HG02852 (cell line): Measurements from ENCODE around the gene AGAP1.

Experiments
- ATAC-seq: cut with Tn5 transposase; IDR thresholded peaks from one replicate; pipeline ENCODE4 v1.9.1; 2021; ENCODE audit warnings: mild to moderate bottlenecking, moderate library complexity; ENCODE audit not compliant: unreplicated experiment

The AGAP1 gene

DNA sequence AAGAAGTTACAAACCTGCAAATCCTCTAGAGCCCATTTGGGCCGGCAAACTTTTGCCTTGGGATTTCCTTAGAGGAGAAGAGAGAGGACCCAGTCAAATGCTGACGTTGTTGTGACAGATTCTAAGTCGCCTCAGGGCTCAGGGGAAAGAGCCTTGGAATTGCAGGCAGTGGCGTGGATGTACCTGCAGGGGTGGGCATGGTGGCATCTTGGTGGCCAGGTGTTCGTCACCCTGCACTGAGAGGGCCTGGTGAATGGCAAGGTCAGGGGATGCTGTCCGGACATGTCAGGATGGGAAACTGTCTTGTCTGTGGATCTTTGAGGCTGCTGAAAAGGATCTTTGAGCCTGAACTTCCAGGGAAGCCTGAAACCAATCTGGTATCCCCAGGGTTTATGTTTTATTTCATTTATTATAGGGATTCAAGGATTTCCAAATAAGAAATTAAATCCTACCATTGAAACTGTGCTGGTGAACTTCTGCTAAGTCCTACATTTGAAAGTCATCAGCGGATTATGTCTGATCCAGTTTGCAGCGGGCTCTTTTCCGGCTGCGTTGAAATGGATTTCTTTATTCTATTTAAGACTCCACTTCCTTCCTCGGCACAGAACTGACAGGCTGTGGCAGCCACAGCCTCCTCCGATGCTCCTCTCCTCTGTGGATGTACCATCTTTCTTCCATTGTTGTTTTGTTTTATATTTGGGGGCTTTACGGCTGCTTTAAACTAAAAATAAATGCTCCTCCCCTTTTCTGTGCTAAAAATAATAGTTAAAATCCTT, 207.6 kb downstream of the AGAP1 start:
- no peak for ATAC-seq

DNA sequence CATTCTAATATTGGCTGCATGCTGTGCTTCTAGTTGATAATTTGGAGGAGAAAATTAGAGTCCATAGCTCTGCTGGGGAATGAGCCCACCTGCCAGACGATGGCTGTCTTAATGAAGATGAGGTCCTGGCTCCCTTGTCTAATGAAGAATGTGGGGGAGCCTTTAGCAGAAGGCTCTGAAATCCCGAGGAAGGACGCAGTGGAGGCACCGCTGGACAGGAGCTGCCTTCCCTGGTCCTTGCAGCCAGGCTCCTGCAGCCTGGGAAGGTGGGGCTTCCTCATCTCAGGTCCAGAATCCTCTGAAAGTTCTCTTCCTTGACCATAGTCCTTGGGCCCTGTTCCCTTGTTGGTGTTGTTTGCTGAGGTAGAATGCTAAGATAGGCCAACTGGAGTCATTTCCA, 208.3 kb downstream of the AGAP1 start:
- ATAC-seq = no peak

DNA sequence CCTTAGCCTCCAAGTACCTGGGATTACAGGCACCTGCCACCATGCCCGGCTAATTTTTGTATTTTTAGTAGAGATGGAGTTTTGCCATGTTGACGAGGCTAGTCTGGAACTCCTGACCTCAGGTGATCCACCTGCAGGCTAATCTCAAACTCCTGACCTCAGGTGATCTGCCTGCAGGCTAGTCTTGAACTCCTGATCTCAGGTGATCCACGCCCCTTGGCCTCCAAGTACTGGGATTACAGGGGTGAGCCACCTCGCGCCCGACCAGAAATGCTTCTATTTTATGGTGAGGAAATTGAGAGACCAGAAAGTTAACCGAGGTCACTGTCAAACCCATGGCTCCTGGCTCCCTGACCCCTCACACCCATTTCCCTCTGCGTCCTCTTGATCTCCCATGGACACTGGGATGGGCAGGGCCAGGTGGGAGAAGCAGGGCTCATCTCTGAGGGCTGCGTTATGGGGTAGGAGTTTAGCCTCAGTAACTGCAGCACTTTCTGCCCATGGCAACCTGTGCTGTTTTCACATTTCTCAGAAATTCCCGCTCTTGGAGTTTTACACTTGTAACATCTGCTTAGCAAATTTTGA, 210.0 kb downstream of the AGAP1 start:
- no peak for ATAC-seq

DNA sequence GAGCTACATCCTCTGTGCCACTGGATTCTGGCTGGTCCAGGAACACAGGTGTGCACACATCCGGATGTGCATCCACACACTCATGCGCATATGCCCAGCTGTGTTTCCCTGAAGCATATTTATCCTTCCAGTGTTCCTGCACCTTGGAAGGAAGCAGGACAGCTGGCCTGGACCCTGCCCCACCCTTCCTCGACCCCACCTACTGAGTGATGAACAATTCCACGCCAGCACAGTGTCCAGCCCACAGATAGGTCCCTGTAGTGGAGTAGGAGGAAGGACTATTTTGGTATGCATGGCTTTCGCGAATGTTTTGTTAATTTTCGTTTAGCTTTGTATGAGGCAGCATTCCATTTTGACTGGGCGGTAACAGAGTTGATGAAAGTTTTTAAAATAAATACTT, 211.5 kb downstream of the AGAP1 start:
- ATAC-seq = no peak

DNA sequence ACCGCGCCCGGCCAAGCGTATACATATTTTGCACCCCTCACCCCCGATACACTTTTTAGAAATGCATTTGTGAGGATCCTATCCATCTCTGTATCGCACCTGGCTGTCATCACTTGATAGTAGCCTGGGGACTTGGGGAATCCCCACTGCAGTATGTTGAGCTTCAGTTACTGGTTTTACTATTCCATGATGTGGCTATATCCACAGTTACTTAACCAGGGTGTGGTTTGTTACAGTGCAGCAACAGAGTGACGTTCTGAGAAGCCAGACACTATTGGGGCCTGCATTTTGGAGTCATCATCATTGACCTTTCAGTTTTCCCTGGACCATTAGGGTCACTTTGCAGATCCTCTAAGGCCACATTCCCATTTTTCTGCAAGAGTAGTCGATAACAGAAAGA, 212.7 kb downstream of the AGAP1 start:
- ATAC-seq = no peak

DNA sequence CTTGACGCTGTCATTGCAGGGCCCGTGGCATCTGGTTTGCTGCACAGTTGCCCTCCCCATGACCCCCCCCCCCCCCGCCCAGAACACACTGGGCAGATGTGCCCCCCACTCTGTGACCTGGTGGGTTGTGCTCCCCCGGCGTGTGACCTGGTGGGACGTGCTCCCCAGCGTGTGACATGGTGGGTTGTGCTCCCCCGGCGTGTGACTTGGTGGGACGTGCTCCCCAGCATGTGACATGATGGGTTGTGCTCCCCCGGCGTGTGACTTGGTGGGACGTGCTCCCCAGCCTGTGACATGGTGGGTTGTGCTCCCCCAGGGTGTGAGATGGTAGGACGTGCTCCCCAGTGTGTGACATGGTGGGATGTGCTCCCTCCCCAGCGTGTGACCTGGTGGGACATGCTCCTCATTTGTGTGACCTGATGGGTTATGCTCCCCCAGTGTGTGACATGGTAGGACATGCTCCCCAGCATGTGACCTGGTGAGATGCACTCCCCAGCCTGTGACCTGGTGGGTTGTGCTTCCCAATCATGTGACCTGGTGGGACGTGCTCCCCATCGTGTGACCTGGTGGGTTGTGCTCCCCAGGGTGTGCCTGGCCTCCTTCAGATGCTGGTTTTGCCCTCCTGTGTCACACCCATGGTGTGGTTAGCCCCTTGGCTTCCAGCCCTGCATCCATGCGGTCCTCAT, 213.7 kb downstream of the AGAP1 start:
- no peak for ATAC-seq

DNA sequence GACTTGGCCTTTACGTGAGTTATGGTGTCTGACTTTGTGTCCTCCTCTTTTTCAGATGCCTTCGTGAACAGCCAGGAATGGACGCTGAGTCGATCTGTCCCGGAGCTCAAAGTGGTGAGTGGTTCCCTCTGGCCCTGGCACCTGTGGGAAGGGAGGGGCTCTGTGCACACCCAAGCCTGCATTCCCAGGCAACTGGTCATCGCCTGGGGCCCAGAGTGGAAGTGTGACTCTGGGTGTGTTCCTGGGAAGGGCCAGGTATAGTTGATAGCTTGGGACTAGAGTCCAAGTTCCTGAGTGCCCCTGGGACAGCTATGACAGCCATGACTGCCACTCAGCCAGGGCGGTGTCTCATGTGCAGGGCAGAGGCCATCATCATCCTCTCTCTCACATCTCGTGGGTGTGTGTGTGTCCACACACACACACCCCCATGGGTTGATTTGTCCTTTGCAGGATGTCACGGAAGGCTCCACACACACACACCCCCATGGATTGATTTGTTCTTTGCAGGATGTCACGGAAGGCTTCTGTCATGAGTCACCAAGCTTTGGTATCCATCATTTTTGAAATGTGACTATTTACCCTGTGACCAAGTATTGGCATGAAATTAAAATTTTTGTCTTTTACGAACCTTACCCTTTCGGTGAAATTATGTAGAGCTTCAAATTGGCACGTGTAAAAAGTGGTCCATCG, 215.4 kb downstream of the AGAP1 start:
- no peak for ATAC-seq

DNA sequence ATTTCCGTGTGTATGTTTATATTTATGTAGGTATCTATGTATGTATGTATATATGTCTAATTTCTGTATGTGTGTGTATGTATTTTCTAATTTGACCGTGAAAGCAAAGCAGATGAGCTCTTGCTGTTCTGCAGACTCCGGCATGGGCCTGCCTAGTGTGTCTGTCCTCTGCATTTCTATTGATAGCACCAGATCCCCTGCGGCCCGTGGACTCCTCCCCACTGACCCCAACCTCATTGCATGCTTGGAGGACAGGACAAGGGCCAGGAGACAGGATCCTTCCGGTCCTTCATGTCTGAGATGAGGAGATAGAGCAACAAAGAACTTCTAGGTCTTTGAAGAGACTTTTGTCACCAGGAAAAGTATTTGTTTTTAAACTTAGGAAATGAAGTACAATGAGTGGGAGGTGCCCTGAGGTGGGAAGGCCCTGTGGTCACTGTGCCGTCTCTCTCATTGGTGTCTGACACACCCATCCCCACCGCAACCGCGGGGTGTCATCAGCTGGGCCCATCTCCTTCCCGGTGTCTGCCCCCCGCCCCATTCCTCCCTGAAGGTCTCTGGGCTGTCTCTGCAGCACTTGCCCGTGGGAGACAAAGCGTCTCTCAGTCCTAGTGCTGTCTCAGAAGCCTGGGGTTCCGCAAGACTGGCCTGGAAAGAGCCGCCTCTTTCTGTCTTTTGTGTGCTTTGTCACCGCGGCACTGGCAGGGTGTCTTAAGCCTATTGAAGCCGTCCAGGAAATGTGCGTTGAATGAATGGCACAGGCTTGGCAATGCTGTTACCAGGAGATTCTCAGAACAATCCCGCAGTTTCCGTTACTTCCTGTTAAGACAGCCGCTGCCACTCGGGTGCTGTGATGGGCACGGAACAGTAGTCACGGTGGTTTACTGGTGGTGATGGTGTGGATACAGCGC, 216.4 kb downstream of the AGAP1 start:
- no peak for ATAC-seq

DNA sequence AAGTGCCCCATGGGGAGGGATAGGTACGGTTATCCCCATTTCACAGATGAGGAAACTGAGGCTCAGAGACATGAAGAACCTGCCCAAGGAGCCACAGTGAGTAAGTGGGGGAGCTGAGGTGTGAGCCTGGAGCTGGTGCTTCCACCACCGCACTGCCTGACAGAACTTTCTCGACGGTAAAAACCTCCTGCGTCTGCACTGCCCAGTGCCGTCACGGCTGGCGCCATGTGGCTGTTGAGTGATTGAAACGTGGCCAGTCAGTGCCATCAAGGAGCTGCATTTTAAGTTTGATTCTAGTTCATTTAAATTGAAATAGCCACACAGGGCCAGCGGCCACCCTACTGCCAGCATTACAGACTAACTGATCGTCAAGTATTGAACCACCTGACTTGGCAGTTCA, 217.1 kb downstream of the AGAP1 start:
- no peak for ATAC-seq

DNA sequence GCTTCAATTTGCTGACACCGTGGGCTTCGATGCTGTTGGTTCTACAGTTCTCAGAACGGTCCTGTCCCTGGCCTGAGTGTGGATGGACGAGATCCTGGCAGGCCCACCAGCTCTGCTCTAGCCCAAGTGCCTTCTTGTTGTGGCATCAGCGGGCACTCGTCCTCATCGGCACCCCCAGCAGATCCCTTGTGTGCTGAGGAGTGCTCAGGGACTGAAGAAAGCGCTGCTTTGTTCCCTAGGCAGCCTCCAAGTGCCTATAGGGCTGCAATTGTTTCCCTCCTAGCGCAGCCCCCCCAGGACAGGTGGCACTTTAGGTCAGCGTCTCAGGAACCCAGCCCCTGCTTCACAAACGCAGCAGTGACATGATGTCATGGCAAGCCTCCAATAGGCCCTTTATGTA, 217.7 kb downstream of the AGAP1 start:
- ATAC-seq = no peak

DNA sequence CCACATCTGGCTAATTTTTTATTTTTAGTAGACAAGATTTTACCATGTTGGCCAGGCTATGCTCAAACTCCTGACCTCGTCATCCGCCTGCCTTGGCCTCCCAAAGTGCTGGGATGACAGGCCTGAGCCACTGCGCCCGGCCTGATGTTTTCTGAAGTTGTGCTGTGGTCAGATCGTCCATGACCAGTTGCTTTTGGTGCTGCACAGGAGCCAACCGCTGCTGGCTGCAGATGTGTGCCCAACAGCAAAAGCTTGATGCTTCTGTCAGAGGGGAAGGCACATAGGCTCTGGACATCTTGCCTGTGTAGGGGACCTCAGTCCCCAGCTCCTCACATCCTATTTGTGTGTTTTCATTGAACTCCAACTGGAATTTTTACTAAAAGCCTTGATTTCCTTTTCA, 218.3 kb downstream of the AGAP1 start:
- ATAC-seq = no peak

DNA sequence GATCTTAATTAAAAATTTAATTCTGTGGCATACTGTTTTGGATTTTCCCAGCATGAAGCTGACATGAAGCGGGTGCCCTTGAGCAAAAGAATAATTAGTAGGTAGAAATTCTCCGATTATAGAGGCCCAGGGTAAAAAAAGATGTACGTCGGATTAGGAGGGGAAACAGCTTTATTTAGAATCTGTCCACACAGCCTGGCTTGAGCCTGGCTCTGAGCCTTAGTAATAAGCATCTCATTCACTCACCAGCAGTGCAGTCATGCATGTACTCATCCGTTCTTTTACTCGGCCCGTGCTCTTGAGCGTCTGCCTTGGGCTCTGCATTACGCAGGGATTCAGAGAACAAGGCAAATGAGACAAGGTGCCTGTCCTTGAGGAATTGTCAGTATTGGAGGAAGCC, 219.3 kb downstream of the AGAP1 start:
- ATAC-seq = no peak

DNA sequence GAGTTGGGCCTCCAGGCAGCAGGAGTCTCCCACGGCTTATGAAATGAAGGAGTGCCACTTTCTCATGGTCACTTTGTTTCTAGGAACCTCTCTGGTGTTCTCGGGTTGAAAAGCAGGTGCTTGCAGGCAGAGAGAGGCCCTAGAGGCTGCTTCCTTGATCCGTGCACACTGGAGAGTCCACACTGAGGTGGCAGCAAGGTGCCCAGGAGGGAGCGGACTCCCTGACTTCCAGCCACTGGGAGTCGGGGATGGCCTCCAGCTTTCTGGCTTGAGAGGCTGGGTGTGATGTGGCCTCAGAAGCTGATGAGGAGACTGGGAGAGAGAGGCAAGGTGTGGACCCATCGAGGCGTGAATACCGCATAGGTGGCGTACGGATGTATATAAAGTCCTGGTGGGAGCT, 221.8 kb downstream of the AGAP1 start:
- ATAC-seq = no peak

DNA sequence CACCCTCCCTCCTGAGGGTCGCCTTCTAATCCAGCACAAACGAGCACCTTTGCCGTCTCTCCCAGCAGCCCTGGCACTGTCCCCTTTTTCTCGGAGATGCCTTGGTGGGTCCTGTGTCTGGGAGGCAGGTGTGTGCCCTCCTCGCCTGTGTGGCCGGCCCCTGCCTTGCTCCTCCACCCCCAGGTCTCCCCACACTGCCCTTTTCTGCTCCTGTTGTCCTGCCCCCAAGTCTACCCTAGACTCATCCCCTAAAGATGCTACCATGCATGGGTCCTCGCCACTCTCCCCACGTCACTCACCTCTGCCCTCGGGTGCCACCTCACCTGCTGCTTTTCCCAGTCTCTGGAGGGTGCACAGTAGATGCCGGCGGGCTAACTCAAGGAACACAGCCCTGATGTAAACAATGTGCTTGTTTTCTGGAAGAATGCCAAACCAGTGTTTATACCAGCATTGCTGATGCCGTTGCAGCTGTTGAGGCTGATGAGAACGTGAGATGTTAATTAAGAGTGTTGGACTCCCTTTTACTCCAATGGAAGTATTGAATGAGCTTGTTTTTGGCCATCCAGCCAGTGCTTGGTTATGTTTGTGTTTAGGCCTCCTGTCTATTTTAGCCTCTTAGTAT, 223.1 kb downstream of the AGAP1 start:
- ATAC-seq = no peak

DNA sequence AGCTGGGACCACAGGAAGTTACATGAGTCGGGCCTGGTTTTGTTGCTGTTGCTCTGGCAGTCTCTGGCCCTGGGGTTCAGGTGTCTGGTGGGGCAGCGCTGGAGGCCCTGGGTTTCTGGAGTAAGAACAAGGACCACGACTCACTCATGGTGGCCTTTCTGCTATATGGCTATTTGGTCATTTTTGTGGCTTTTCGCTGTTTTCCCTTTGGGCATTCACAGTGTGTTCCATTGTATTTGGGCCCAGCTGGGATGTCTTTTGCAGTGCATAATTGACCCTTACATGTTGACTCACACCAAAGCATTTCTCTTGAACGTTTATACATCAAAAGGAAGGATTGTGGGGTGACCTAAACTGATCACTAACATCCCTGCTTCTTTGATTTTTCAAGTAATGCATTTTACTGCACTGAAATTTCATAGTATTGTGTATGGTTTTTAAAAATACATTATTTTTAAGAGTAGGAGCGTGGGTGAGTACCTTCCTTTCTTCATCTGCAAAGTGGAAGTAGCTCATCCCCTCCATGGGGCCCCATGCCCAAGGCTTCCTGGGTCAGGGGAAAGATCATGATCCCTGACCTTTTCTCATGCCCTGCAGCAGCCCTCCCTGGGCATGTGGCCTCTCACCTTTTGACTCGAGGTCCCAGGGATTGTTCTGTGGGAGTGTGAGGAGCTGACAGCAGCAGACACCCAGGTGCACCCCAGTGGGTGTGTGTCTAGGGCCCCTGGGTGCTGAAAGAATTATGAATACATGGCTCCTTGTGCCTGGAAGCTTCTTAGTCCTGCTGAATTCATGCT, 225.5 kb downstream of the AGAP1 start:
- no peak for ATAC-seq

DNA sequence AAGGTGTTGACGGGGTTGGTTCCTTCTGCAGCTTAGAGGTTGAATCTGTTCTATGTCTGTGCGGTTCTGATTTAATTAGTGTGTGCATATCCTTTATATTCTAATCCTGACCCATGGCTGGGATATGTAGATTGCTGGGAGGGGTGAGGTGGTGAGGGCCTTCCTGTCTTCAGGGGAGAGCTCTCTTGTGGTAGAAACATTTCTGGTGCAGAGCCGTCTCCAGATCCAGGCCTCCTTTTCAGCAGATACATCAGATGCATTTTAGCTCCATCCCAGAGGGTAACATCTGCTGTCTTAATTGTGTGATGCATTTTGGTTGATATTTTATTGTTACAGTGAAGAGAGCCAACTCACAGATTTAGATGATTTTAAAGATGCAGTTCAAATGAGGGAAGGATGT, 227.8 kb downstream of the AGAP1 start:
- no peak for ATAC-seq

DNA sequence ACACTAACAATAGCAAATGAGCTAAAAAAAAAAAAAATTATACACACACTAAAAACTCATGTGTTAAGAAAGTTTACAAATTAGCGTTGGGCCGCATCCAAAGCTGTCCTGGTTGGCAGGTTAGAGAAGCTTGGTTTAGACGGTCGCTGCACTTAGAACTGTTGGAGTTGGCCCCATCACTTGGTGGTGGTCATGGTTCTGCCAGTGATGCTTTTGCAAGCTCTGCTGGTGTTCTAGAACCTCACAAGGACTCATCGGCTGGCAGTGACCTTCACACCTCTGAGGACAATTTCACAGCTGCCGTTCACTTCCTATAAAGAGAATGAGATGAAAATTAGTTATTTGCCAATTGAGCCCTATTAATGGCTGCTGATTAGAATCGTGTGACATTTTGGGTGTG, 229.0 kb downstream of the AGAP1 start:
- ATAC-seq = no peak

DNA sequence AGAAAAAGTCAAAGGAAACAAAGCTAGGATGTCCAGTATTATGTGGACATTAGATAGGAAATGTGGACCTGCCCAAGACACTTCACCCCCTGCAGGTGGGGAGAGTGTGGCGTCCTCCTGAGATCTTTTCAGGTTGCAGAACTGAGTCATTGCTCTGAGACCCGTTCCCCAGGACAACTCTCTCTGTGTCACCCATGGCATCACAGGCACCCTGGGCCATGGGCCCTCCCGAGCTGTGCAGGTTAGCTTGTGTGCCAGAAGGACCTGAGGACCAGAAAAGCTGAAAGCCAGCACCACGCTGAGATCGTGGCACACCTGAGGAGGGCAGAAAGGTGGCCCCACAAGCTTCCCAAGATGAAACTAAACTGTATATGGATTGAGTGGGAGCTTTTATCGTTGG, 229.5 kb downstream of the AGAP1 start:
- ATAC-seq = no peak

DNA sequence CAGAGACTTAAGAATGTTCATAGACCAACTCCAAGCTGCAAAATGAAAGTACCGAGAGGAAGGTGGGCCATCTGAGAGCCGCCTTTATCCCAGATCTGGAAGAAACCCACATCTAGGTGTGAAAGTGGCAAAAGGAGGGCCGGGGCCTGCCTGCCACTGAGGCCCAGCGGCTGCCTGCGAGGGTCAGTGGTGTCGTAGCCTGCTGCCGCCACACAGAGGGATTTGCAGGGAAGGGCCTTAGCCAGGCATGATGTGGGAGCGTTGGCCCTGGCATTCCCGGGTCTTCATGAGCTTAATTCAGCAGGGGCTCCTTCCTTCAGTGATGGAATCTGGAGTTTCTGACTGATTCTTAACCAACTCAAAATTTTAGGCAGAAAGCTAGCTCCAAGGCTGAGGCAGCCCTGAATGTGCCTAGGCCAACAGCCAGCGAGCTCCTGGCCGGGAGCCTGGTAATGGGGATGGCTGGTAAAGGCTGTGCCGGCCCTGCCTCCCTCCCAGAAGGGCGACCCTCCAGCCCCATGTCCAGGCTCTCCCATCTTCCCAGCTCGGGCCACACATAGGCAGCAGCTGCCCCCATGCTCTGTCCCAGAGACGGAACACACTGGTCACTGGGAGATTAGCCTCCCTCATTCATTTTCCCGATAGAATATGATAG, 230.1 kb downstream of the AGAP1 start:
- no peak for ATAC-seq
